GM18909 (cell line): ENCODE data around the gene PDPK1.
"Not testable (repeated sequence)": the region's sequence is repeated elsewhere in the genome, so short reads cannot be mapped to it uniquely, and the experiment has no call there.

Experiments
- ATAC-seq: cut with Tn5 transposase; IDR thresholded peaks from one replicate; pipeline ENCODE4 v1.9.1; 2021; ENCODE audit warnings: mild to moderate bottlenecking; ENCODE audit not compliant: unreplicated experiment, poor library complexity

PDPK1 gene

DNA sequence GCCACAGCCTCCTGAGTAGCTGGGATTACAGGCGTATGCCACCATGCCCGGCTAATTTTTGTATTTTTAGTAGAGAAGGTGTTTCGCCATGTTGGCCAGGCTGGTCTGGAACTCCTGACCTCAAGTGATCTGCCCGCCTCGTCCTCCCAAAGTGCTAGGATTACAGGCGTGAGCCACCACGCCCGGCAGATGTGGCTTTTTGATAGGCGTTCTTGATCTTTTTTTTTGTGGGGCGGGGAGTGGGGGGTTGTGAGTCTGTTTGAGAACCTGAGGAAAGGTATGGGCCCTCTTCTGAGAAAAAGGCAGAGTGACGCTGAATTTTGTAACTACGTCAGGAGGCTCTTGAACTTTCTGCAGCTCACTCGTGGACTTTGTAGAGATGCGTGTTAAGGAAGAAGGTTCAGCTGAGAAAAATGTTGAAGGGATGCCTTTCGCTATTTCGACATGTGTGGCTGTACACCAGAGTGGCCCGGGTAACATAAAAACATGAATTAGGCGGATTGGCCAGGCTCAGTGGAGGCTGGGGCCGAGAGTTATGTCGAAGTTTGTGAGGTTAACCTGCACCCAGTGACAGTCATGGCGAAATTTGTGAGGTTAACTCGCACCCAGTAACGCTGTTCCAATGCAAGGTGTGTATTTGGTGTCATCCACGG lies 1.5 kb downstream of the PDPK1 start:
- ATAC-seq = not testable (repeated sequence)

- ATAC-seq = not testable (repeated sequence)
These were observed 2.1 kb downstream of the PDPK1 start for GRCh38 chr16:2539845-2540458.

- not testable (repeated sequence) for ATAC-seq
These were observed 3.1 kb downstream of the PDPK1 start for GRCh38 chr16:2540912-2541311.

- ATAC-seq = not testable (repeated sequence)
These were observed 3.6 kb downstream of the PDPK1 start for GRCh38 chr16:2541409-2541808.

DNA sequence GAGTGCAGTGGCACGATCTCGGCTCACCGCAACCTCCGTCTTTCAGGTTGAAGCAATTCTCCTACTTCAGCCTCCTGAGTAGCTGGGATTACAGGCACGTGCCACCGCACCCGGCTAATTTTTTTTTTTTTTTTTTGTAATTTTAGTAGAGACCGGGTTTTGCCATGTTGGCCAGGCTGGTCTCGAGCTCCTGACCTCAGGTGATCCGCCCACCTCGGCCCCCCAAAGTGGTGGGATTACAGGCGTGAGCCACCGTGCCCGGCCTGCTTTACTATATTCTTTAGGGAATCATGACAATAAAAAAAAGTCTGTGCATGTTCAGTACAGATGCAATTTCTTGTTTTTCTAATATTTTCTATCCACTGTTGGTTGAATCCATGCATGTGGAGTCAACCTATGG lies 6.0 kb downstream of the PDPK1 start:
- not testable (repeated sequence) for ATAC-seq

GRCh38 chr16:2550283-2550878 lies 12.6 kb downstream of the PDPK1 start:
- ATAC-seq = not testable (repeated sequence)

- not testable (repeated sequence) for ATAC-seq
These were observed 13.6 kb downstream of the PDPK1 start for GRCh38 chr16:2551420-2551889.

DNA sequence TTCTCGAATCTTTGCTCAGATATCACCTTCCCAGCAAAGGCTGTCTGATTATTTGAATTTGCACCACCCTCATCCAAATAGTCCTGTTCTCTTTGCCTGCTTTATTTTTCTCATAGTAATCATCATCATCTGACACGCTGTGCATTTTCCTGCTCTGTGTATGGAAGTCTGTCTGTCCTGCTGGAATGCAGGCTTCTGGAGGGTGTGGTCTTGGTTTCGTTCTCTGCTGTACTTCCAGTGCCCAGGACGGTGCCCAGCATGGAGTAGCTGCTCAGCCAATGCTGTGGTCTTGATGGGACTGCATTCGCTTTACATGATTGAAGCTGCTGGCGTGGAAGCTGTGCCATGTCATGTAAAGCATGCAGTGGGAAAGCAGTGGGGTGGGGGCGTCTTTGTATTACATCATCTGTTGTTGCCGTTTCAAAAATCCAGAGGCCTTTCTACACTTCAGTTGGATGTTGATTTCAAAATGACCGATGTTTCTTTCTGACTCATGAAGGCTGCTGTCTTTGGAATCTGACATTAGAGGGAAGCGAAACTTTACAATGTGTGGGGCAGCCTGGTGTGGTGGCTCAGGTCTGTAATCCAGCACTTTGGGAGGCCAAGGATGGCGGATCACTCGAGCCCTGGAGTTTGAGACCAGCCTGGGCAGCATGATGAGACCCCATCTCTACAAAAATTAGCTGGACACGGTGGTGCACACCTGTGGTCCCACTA lies 17.0 kb downstream of the PDPK1 start:
- not testable (repeated sequence) for ATAC-seq

DNA sequence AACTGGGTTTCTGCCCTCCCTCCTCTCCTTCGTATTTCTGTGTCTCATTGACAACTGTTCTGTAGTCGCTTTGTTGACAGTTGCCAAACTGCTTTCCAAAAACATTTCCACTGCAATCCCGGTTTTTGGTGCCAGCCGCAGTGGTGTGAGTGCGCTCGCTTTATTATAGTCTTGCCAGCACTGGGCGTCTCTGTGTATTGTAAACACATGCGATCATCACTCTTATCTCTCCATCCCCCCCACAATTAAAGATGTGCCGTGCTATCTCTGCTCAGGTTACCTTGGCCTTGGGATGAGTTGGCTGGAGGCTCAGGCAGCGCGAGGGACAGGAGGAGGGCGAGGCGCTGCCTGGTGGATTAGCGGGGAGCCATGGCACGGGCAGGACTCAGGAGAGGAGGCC lies 19.3 kb downstream of the PDPK1 start:
- ATAC-seq = not testable (repeated sequence)

DNA sequence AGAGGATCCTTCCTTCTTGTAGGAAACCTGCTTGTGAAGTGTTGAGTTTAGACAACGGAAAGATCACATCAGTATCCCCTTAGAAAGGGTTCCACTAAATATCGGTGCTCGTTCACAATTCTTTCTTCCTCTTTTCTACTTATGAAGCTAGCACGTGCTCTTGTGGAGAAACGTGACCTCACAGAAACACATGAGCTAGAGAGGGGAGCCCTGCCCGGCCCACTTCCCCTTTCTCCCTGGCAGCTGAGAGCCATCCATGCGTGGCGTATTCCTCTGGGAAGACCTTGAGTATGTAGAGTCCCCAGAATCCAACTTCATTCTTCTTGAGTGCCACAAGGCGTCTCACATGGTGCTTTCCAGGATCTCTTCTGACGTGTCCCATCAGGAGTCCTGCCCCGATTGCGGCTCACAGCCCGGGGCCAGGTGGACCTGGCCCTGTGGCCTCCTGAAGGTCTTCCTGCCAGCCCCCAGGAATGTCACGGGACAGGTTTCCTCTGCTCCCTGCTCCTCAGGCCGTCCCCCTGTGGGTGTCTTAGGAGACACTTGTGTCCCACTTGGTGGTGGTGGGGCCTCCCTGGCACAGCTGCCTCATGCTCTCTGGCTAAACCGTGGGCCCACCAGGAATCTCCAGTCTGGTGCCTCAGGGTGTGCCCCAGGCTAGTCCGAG lies 22.4 kb downstream of the PDPK1 start:
- peak; percentile 48 for ATAC-seq

DNA sequence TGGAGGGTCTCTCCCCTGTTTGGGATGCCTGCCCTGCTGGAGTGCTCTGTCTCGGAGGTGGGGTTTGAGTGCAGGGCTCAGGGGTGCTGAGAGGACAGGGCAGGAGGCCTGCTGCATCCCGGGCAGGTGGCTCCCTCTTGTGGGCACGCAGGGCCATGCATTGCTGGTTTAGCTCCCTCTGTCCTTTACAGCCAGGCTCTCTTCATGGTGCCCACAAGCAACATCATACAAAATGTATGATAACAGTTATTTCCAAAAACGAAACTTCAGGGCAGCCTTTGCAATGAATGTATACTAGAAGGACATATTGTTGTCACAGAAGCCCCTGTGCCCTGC lies 22.9 kb downstream of the PDPK1 start:
- peak; percentile 72 for ATAC-seq

DNA sequence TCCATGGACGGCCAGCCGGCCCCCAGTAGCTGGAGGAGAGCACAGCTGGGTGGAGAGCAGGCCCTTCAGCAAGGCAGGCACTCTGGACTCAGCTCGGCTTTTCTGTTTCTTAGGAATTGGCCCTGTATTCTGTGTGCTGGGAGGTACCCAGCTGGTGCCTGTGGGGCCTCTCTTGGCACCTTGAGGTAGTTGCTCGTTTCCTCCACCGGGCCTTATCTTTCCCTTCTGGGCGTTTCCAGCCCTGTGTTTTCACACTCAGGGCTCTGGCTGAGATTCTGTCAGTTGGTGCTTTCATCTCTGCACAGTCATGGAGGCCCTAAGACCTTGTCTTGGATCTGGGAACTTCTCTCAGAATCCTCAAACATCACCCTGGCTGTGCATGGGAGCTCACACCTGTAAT lies 29.7 kb downstream of the PDPK1 start:
- ATAC-seq = not testable (repeated sequence)

DNA sequence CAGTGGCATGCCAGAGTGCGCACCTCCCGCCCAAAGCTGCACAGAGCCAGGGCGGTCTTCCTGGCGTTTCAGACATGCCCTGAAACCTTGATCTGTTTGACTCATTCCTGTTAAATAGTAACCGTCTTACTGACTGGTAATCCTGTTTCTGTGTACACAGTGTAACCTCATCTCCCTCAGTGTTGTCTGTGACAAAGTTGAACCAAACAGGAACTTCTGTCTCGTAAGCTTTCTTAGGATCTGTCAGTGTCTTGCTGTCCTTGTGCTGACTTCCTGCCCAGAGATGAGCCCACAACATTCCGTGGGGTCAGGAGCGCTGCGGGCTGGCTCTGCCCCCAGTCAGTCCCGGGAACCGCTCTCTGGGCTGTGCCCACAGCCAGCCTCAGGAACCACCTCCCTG lies 30.8 kb downstream of the PDPK1 start:
- peak; percentile 37 for ATAC-seq

DNA sequence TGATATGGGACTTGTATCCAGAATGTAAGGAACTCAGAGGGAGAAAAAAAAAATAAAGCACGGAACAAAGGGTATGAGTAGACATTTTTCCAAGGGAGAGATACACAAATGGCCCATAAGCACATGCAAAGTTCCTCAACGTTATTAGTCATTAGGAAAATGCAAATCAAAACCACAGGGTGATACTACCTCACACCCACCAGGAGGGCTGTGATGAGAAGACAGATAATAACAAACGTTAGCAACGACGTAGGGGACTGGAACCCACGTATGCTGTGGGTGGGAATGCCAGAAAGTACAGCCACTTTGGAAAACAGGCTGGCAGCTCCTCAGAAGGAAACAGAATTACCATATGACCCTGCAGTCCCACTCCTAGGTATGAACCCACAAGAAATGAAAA lies 34.9 kb downstream of the PDPK1 start:
- not testable (repeated sequence) for ATAC-seq

- ATAC-seq = not testable (repeated sequence)
These were observed 38.0 kb downstream of the PDPK1 start for GRCh38 chr16:2575839-2576238.

DNA sequence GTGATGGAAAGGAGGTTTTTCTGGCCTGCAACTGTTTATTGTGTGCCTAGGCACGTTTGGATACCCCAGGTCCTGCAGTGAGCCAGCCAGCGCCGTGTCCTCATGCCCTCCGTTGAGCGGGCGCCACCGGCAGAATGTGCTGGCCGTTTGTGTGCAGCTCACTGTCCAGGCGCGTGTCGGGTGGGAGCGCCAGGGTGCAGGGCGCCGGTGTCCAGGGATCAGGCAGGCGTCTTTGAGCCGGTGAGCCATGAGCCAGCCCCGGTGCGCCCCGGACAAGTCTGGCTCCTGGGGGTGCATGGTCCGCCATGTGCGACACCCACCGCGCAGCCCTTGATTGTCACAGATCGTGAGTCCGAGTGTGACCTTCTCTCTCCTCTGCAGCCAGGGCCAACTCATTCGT lies 39.2 kb downstream of the PDPK1 start:
- ATAC-seq = not testable (repeated sequence)

DNA sequence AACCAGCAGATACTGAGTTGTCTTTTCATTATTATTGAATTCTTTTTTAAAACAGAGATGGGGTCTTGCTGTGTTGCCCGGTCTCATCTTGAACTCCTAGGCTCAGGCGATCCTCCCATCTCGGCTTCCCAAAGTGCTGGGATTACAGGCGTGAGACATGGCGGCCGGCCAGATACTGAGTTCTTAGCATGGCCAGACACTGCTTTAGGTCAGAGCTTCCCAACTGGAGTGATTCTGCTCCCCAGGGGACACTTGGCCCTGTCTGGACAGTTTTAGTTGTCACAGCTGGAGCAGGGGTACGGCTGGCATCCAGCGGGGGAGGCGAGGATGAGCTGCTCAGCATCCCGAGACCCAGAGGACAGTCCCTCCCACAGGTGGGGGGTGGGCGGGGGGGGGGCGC lies 41.1 kb downstream of the PDPK1 start:
- not testable (repeated sequence) for ATAC-seq

DNA sequence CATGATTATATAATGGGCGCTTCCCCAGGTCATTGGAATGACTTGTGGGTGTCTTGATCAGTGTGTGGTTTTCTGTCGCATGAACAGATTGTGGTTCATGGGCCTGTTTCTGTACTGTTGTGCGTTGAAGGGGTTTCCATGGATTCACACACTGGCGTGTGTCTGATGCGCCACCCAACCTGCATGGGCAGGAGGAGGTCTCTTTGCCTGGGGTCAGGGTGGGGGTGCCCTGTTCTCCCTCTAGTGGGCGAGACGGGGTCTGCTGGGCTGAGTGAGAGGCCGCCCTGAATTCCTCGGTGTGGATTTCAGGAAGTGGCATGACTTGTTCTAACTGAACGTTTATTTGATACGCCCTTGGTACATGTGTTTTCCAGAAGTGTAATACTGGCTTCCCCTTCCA lies 42.3 kb downstream of the PDPK1 start:
- ATAC-seq = not testable (repeated sequence)

DNA sequence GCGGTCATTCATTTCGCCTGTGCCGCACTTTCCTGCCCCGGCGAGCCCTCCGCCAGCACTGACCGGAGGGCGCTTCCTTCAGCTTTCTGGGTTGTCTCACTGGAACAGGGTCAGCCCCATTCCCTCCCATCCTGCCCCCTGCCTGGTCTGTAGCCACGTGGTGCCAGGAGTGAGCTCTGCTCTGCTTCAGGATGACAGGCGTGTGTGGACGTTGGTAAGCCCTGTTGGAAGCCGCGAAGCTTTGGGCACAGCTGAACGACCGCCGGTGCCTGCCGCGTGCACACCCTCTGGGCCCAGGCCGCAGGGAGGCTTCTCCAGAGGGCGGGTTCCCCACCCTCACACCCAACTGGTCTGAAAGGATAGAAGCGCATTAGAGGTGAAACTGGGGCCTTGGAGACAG lies 43.0 kb downstream of the PDPK1 start:
- ATAC-seq = not testable (repeated sequence)
